Measurements from ENCODE around the gene CBS.

DNA sequence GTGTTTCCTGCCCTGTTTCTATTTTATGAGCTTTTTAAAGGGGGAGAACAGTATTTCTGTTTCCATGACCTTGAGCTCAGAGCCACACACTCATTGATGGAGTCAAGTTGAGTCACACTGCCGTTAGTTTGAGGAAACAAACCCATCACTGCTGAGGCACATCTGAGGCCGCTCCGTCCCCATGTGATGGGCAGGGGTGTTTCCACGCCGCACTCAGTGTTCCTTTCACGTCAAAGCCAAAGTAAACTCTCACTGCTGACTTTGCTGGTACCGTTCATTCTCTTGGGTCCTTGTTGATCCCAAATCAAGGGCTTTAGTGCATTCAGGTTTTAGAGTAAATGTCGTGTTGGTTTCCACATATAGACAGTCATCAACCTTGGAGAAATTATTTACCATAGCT lies 52.5 kb downstream of the CBS start:
- no peak for TF ChIP-seq EZH2phosphoT487 (IDR thresholded peaks at IDR 0.05)
- TF ChIP-seq, protein P1, sequence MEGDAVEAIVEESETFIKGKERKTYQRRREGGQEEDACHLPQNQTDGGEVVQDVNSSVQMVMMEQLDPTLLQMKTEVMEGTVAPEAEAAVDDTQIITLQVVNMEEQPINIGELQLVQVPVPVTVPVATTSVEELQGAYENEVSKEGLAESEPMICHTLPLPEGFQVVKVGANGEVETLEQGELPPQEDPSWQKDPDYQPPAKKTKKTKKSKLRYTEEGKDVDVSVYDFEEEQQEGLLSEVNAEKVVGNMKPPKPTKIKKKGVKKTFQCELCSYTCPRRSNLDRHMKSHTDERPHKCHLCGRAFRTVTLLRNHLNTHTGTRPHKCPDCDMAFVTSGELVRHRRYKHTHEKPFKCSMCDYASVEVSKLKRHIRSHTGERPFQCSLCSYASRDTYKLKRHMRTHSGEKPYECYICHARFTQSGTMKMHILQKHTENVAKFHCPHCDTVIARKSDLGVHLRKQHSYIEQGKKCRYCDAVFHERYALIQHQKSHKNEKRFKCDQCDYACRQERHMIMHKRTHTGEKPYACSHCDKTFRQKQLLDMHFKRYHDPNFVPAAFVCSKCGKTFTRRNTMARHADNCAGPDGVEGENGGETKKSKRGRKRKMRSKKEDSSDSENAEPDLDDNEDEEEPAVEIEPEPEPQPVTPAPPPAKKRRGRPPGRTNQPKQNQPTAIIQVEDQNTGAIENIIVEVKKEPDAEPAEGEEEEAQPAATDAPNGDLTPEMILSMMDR (IDR thresholded peaks at IDR 0.05) = no peak

All from neural progenitor cell (in vitro differentiated cells).